HG02798 (cell line): Measurements from ENCODE around the gene METTL27.
"Not testable (repeated sequence)": the region's sequence is repeated elsewhere in the genome, so short reads cannot be mapped to it uniquely, and the experiment has no call there.

Source experiments
- ATAC-seq: cut with Tn5 transposase; IDR thresholded peaks from one replicate; pipeline ENCODE4 v1.9.1; 2021; ENCODE audit warnings: mild to moderate bottlenecking; ENCODE audit not compliant: unreplicated experiment, poor library complexity

The METTL27 gene

DNA sequence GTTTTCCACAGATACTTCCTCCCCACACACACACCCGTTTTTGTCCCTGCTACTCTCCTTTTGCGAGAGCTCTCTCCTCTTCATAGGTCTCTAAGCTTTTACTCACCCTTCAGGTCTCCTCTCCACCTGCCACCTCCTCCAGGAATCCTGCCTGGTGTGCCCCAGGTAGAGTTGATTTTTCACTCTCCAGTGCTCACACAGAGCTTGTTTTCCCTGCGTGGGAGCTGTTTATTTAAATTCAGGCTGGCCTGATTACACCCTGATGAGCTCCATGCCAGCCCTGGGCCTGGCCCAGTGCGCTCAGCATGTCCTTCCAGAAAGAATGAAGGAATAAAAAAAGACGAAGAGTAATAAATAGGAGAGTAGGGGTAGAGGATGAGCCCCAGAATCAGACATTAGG is 19.1 kb downstream of the METTL27 start:
- no peak for ATAC-seq

DNA sequence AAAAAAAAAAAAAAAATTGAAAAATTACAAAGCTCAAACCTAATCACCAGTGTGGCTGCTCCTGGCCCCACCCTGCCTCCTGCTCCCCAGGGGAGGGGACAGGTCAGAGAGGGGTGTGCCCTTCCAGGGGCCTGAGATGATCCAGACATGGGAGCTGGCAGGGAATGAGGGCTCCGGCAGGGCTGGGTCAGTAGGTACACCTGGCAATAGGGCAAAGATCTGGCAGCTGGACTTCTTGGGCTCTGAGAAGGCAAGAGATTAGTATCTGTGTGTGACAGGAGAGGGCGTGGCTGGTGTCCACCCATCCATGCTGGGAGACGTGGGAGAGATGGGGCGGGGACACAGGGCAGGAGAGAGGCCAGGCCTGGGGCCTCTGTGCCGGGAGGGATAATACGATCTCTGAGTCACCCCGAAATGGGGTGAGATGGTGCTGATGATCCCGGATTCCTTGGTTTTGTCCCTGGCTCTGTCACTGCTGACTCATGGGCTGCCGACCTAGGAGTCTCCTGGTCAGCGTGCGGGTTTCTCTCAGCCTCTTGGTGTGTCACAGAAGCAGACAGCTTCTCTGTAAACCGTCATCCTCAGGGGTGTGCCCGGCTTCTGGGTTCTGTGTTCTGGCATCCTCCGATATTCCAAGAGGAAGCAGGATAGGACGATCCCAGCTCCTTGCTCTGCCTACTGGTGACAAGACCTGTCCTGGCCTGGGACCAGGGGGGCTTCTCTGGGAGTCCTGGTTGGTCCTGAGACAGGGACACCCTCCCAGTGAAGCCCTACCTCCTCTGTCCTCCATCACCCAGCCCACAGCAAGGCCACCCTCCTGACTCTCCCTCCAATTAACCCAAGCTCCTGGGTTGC is 19.8 kb downstream of the METTL27 start:
- no peak for ATAC-seq

DNA sequence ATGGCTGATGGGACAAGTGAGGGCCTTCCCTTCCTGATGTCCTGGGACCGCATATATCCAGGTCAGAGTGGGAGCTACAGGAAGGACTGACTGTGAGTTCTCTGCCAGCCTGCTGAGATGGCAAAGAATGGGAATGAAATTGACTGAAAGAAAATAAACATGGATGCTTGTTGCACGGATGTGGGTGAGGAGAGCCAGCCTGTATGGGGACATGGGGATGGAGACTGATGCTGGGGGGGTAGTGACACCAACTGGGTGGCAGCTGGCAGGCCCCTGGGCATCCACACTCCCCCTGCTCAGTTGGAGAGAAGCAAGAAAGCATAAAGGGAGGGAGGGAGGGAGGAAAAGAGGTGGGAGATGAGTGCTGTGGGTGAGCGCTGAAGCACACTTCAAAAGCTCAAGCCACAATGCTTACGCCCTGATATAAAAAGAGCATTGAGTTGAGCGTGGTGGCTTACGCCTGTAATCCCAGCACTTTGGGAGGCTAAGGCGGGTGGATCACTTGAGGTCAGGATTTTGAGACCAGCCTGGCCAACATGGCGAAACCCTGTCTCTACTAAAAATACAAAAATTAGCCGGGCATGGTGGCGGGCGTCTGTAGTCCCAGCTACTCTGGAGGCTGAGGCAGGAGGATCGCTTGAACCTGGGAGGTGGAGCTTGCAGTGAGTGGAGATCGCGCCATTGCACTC is 20.6 kb downstream of the METTL27 start:
- ATAC-seq = not testable (repeated sequence)

DNA sequence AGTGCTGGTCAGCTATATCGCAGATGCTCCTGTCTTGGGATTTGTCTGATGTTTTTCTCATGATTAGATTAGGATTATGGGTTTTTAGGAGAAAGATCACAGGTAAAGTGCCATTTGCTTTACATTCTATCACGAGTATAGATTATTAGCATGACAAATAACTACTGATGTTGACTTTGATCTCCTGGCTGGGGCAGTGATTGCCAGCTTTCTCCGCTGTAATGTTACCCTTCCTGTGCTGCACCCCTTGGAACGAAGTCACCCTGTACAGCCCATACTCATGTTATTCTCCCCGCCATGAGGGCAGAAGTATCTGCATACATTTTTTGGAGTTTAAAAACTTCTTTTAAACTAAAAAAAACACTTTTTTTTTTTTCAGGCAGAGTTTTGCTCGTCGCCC is 22.3 kb downstream of the METTL27 start:
- ATAC-seq = no peak

DNA sequence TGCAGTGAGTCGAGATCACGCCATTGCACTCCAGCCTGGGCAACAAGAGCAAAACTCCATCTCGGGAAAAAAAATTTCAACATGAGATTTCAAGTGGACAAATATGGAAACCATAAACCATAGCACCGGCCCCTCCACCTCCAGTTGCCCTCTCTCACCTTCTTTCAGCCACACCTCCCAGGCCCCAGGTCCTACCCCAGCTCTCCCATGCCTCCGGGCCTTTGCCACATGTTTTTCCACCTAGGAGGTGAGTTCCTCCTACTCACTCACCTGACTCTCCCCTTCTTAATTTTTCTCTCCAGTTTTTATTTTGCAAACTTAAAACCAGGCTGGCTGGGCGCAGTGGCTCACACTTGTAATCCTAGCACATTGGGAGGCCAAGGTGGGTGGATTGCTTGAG is 25.2 kb downstream of the METTL27 start:
- ATAC-seq = no peak

DNA sequence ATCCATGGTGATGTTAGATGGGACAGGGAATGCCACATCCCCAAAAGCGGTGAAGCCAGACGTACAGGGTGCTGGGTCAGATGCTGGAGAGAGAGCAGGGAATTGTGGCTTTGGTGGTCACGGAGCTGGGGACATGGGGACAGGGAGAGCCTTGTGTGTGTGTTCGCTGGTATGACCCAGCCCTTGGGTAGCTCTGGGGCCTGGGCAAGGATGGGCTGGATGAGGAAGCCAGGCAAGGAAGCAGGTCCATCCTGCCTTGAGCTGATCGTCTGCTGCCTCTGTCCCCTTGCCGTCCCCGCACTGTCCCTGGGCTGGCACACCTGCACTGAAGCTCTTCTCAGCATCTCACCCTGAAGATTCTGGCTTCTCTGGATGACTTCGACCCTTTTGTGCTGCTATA is 26.9 kb downstream of the METTL27 start:
- no peak for ATAC-seq

DNA sequence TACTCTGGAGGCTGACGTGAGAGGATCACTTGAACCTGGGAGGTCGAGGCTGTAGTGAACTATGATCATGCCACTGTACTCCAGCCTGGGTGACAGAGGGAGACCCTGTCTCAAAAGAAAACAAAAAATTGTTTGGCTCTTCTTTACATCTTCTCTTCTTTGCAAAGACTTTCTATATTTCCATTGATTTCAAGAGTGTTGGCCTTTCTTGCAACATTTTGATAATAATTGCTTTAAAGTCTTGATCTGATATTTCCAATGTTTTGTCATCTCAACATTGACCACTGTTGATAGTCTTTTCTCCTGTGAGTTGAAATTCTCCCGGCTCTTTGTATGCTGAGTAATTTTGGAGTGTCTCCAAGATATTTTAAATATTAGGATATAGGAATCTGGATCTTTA is 29.3 kb downstream of the METTL27 start:
- no peak for ATAC-seq

DNA sequence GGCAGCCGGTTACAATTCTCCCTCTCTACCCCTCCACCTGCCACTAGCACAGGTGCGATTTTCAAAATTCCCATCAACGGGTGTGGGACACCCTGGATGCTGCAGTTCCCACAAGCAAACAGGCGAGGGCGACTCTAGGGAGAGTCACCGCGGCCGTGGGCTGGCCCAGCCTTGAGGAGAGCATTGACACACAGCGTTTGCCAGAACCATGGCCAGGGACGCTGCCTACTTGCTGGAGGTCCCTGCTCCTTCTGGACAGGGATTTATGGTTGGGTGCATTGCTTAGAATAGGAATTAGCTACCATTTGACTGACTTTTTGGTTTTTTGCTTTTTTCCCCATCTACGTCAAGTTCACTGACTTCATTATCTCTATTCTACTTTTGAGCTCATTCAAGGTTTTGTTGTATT is 30.6 kb downstream of the METTL27 start:
- peak; percentile 66 for ATAC-seq

DNA sequence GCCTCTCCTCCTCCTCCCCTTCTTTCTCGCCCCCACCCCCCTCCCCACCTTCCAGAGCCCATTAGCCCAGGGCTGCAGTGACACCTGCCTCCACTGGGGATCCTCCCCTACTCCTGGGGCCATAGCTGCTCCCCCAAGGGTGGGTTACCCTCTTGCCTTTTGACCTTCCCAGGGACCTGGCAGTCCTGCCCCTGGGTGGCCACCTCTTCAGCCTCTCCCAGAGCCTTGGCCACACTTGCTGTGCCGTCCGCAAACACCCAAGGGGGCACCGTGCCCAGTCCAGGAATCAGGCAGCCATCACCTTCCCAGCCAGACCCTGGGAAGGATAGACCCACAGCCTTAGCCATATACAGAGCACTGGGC is 31.3 kb downstream of the METTL27 start:
- no peak for ATAC-seq

DNA sequence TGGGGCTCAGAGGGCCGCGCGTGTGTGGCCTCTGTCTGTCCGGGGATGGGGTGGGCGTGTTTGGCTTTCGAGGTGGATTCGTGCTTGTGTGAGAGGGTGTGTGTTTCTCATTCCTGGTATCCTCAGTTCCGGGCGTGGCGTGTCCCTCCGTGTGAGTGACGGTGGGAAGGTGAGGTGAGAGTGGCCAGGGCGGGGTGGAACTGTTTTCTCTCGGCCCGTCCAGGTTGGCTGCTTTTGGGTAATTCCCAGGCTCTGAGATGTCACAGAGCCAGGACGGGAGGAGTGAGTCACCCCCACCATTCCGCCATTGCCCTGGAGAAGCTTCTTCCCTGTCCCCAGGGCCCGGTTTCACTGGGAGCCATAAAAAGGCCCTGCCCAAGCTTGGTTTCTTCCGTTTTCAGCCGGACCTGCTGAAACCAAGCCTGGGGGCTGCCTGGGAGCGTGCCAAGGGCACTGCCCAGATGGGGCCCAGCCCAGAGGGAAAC is 32.8 kb downstream of the METTL27 start:
- ATAC-seq = no peak

DNA sequence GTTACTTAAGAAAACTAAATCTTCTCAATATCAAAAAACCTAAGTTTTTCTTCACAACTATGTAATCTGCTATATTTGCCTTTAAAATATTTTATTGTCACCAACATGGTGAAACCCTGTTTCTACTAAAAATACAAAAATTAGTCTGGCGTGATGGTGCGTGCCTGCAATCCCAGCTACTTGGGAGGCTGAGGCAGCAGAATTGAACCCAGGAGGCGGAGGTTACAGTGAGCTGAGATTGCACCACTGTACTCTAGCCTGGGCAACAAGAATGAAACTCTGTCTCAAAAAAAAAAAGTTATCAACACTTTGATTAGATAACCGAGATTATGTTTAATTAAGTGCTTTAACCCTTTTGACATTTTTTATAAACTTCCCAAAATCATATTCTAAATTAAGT is 39.9 kb downstream of the METTL27 start:
- ATAC-seq = no peak

DNA sequence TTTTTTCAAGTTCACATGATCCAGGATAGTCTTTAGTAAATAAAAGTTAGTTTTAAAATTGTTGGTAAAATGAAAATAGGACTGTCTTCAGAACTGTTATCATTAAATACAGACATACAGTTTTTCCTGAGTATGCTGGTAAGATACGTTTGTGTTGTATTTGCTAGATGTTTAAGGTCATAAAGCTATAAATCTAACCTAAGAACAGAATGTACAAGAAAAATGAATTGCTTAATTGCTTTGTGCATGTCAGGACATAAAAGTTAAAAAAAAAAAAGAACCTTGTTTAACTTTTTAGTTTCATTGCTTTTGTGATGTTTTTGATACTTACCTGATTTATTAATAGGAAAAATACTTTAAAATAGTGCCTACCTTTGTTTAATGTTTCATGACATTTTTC is 40.7 kb downstream of the METTL27 start:
- ATAC-seq = no peak

DNA sequence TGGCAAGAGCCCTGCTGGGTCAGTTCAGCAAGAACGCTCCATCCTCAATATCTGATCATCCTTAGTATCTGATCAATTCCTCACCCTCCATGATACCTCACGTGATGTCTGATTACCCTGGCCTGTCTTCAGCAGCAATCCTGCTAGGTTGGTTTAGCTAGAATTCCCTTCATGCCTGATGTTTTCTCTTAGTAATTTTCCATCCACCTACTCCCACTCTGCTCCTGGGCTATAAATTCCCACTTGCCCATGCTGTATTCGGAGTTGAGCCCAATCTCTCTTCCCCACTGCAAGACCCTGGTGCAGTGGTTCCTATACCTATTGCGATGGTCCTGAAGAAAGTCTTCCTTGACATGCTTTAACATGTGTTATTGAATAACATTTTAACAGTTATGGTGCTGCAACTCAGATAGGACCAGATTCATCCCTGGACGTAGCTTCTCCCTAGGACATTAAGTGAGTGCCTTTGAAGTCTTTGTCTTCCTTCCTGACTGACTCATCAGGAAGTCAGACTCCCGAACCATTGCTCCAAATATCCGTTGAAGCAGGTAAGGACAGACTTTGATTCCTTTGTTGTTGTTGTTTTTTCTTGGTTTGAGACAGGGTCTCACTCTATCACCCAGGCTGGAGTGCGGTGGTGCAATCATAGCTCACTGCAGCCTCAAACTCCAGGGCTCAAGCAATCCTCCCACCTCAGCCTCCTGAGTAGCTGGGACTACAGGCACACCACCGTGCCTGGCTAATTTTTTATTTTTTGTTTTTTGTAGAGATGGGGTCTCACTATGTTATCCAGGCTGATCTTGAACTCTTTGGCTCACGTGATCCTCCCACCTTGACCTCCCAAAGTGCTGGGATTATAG is 42.8 kb downstream of the METTL27 start:
- no peak for ATAC-seq

DNA sequence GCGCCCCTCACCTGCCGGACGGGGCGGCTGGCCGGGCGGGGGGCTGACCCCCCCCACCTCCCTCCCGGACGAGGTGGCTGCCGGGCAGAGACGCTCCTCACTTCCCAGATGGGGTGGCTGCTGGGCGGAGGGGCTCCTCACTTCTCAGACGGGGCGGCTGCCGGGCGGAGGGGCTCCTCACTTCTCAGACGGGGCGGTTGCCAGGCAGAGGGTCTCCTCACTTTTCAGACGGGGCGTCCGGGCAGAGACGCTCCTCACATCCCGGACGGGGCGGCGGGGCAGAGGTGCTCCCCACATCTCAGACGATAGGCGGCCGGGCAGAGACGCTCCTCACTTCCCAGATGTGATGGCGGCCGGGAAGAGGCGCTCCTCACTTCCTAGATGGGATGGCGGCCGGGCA is 45.1 kb downstream of the METTL27 start:
- ATAC-seq = not testable (repeated sequence)

DNA sequence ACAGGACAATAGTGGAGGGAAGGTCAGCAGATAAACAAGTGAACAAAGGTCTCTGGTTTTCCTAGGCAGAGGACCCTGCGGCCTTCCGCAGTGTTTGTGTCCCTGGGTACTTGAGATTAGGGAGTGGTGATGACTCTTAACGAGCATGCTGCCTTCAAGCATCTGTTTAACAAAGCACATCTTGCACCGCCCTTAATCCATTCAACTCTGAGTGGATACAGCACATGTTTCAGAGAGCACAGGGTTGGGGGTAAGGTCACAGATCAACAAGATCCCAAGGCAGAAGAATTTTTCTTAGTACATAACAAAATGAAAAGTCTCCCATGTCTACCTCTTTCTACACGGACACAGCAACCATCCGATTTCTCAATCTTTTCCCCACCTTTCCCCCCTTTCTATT is 45.7 kb downstream of the METTL27 start:
- not testable (repeated sequence) for ATAC-seq

DNA sequence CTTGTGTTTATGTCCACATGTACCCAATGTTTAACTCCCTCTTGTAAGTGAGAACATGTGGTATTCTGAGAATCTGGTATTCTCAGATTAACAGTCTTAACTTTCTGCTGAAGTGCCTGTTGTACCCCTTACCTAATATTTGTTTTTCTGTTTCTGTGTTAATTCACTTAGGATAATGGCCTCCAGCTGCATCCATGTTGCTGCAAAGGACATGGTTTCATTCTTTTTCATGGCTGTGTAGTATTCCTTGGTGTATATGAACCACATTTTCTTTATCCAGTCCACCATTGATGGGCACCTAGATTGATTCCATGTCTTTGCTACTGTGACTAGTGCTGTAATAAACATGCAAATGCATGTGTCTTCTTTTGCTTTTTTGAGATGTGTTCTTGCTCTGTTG is 47.1 kb downstream of the METTL27 start:
- ATAC-seq = not testable (repeated sequence)

DNA sequence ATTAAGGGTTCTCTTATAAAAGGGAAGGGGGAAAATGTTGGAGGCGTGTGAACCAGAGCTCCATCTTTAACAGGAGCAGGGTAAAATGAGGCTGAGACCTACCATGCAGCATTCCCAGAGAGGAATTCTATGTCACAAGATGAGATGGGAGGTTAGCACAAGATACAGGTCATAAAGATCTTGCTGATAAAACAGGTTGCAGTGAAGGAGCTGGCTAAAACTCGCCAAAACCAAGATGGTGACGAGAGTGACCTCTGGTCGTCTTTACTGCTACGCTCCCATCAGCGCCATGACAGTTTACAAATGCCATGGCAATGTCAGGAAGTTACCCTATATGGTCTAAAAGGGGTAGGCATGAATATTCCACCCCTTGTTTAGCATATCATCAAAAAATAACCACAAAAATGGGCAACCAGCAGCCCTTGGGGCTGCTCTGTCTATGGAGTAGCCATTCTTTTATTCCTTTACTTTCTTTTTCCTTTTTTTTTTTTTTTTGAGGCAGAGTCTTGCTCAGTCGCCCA is 51.1 kb downstream of the METTL27 start:
- not testable (repeated sequence) for ATAC-seq

DNA sequence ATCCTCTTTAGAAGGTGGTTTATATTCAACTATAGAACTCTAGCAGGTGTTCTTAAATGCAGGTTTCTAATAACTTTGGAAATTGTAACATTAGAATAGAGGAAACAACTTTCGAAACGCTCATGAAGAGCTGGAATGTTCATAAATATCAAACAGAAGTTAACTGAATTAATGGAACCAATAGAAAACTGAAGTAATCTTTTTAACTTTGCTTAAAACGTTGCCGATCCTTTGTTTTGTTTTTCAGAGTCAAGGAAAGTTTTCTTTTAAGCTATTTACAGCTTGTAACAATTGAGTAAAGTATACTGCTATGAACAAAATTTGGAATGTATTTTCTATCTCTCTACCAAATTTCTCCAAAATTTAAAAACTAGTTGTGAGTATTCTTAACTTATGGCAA is 53.3 kb downstream of the METTL27 start:
- ATAC-seq = no peak

DNA sequence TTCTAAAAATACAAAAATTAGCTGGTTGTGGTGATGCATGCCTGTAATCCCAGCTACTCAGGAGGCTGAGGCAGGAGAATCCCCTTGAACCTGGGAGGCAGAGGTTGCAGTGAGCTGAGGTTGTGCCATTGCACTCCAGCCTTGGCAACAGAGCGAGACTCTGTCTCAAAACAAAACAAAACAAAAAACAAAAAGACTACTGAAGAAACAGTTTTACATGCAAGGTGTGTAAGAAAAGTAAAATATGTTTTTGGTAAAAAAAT is 54.6 kb downstream of the METTL27 start:
- not testable (repeated sequence) for ATAC-seq

DNA sequence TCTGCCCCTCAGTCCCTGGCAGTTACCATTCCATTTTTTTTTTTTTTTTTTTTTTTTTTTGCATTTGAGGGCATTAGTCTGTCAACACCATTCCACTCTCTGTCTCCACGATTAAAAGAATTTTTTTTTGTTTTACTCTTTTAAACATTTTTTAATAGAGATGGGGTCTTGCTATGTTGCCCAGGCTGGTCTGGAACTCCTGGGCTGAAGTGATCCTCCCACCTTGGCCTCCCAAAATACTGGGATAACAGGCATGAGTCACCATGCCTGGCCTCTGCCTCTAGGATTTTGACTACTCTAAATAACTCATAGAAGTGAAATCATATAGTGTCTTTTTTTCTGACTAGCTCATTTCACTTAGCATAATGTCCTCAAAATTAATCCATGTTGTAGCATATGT is 55.7 kb downstream of the METTL27 start:
- no peak for ATAC-seq
